ENCODE data around the gene BPGM.
"Not testable (repeated sequence)": the region's sequence is repeated elsewhere in the genome, so short reads cannot be mapped to it uniquely, and the experiment has no call there.

The BPGM gene

GRCh38 chr7:134662166-134662870, 15.7 kb downstream of the BPGM start:
- TF ChIP-seq CTCF (IDR thresholded peaks at IDR 0.05; ENCODE audit: insufficient read depth, missing control alignments) = no peak
- DNase-seq (ENCODE audit: insufficient read length, low spot score) (no peak), FAIRE-seq (no peak)

- DNase-seq (ENCODE audit: insufficient read length, low spot score) (no peak), FAIRE-seq (no peak)
- no peak for TF ChIP-seq CTCF (IDR thresholded peaks at IDR 0.05; ENCODE audit: insufficient read depth, missing control alignments)
Measured at GRCh38 chr7:134662871-134663205, 16.2 kb downstream of the BPGM start.

- not testable (repeated sequence) for FAIRE-seq; DNase-seq (ENCODE audit: insufficient read length, low spot score)
Measured at GRCh38 chr7:134665045-134665444, 18.4 kb downstream of the BPGM start.

- DNase-seq (ENCODE audit: insufficient read length, low spot score) (no peak), FAIRE-seq (no peak)
- TF ChIP-seq CTCF (IDR thresholded peaks at IDR 0.05; ENCODE audit: insufficient read depth, missing control alignments) = no peak
Measured at GRCh38 chr7:134667899-134668298, 21.2 kb downstream of the BPGM start.

- no peak for TF ChIP-seq CTCF (IDR thresholded peaks at IDR 0.05; ENCODE audit: insufficient read depth, missing control alignments)
- DNase-seq (ENCODE audit: insufficient read length, low spot score) (no peak), FAIRE-seq (no peak)
Measured at GRCh38 chr7:134669388-134669787, 22.7 kb downstream of the BPGM start.

GRCh38 chr7:134669845-134670373, 23.3 kb downstream of the BPGM start:
- FAIRE-seq (no peak), DNase-seq (ENCODE audit: insufficient read length, low spot score) (no peak)
- TF ChIP-seq CTCF (IDR thresholded peaks at IDR 0.05; ENCODE audit: insufficient read depth, missing control alignments) = no peak

- no peak for TF ChIP-seq CTCF (IDR thresholded peaks at IDR 0.05; ENCODE audit: insufficient read depth, missing control alignments)
- FAIRE-seq (no peak), DNase-seq (ENCODE audit: insufficient read length, low spot score) (no peak)
Measured at GRCh38 chr7:134671609-134672008, 25.0 kb downstream of the BPGM start.
